SKM-1 (cell line): ENCODE data around the gene CDK9.

Source experiments
- DNase-seq: peaks from one replicate; lab custom pipeline; 2025; ENCODE audit not compliant: unreplicated experiment; lab: John Stamatoyannopoulos, UW

CDK9 gene

GRCh38 chr9:127801955-127802575 is 16.2 kb downstream of the CDK9 start:
- DNase-seq = no peak

GRCh38 chr9:127802576-127803443 is 17.0 kb downstream of the CDK9 start, which contains the start of gene FPGS:
TSS of gene FPGS (plus strand) at chr9:127802882. CDS start at chr9:127802925, 43 bp downstream.
- DNase-seq = peak; percentile 55

- DNase-seq = no peak
These were observed 17.9 kb downstream of the CDK9 start for GRCh38 chr9:127803507-127804352.

GRCh38 chr9:127805620-127806019 is 19.8 kb downstream of the CDK9 start:
- peak; percentile 10 for DNase-seq

- DNase-seq = no peak
These were observed 21.0 kb downstream of the CDK9 start for GRCh38 chr9:127806871-127807270.

GRCh38 chr9:127808347-127809001 is 22.6 kb downstream of the CDK9 start:
- DNase-seq = no peak

GRCh38 chr9:127809002-127809539 is 23.2 kb downstream of the CDK9 start:
- no peak for DNase-seq

- no peak for DNase-seq
These were observed 23.9 kb downstream of the CDK9 start for GRCh38 chr9:127809540-127810377.

- DNase-seq = no peak
These were observed 24.7 kb downstream of the CDK9 start for GRCh38 chr9:127810378-127811187.

GRCh38 chr9:127812011-127812410 is 26.2 kb downstream of the CDK9 start:
- DNase-seq = no peak

- DNase-seq = no peak
These were observed 27.3 kb downstream of the CDK9 start for GRCh38 chr9:127812936-127813675.

- no peak for DNase-seq
These were observed 27.9 kb downstream of the CDK9 start for GRCh38 chr9:127813686-127814226.

- DNase-seq = no peak
These were observed 29.0 kb downstream of the CDK9 start for GRCh38 chr9:127814619-127815511.

- DNase-seq = no peak
These were observed 29.9 kb downstream of the CDK9 start for GRCh38 chr9:127815512-127816361.

- DNase-seq = no peak
These were observed 30.5 kb downstream of the CDK9 start for GRCh38 chr9:127816362-127816725.

- DNase-seq = no peak
These were observed 30.9 kb downstream of the CDK9 start for GRCh38 chr9:127816728-127817127.
